ENCODE results near the gene DLX5. TPM values are rescaled to one million over a fixed set of nuclear protein-coding genes. Genes with fewer than 3 reads are reported as not detected.

Gene DLX5
- total and polyA plus RNA-seq, 9 donors, result 0.12 to 2.1 (median 0.26) TPM; not detected in 2

DNA sequence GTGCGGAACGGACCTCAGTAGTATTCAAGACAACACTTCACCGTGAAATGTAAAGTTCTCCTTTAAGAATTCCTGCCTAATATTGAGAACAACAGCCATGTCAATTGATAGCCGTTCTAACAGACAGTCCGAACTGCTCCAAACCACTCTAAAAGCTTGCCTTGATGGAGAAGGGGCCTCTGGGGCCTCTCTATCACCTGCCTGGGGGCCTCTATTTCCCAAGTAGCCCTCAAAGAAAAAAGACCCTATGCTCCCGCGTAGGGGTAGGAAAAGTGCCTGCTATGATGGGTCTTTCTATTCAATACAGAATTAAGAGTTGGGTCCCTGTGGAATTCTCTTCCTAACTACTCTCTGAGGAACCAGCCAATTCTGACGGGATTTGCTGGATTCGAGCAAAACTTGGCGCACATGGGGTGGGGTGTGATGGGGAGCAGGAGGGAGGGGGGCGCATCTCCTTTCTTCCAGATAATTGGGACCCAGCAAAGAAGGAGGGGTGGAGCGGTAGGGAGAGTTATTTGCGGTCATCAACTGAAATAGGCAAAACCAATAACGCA, 27.6 kb downstream of the DLX5 start:
- H3K27me3 ChIP-seq (ENCODE audit: control insufficient read depth, insufficient read depth, low read length), result peaks cover 93% of the 10 kb centered on the region
- H3K36me3 ChIP-seq (ENCODE audit: control insufficient read depth, insufficient read depth, low read length), result no peaks in the 10 kb centered on the region
- H3K9me3 ChIP-seq (replicated peaks; ENCODE audit: control insufficient read depth, low read depth, low read length), result no peaks in the 10 kb centered on the region
- H3K4me3 ChIP-seq (ENCODE audit: low read length), result no peak overlapping the region
- DNase-seq, result no peak
- 6% methylated on average over 3 of the region's 14 CpGs for WGBS (ENCODE audit: insufficient coverage)
- H3K4me1 ChIP-seq (ENCODE audit: control insufficient read depth, insufficient read depth, low read length), result peaks cover 6% of the 10 kb centered on the region
- no peak overlapping the region for H3K27ac ChIP-seq (ENCODE audit: low read length)

DNA sequence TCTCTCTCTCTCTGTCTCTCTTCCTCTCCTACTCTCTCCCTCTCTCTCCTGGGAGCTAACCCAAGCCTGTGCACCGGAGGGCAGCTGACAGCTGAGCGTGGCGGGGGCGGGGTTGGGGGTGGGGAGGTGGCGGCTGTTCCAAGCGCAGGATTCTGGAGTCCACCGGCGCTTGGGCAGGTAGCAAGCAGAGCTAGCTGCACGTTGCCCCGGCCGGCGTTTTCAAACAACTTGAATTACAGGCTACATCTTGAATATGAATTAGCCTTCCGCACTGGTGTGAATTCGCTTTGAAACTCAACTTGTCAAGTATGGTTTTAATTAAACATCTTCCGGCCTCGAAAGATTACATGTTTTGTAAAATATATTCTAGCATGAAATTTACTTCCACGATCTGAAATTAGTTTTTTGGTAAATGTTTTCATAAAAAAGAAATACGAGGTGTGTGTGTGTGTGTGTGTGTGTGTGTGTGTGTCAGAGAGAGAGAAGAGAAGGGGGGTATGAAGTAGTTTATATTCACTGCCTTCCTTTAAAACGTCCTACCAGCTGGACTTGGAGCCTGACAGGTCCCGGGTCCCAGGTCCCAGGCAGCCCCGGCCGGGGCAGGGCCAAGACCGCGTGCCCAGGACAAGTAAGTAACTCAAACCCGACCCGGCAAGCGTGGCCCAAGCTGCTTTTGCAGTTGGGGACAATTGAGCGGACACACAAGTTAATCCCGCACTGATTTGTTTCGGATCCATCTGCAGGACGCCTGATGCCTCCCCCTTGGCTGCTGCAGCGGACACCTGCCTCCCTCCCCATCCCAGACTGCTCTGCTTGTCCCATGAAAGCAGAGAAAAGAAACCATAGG, 28.3 kb downstream of the DLX5 start:
- no peak overlapping the region for H3K27ac ChIP-seq (ENCODE audit: low read length)
- DNase-seq, result no peak
- H3K4me1 ChIP-seq (ENCODE audit: control insufficient read depth, insufficient read depth, low read length), result peaks cover 6% of the 10 kb centered on the region
- no peaks in the 10 kb centered on the region for H3K9me3 ChIP-seq (replicated peaks; ENCODE audit: control insufficient read depth, low read depth, low read length)
- 2% methylated on average over 18 of the region's 32 CpGs for WGBS (ENCODE audit: insufficient coverage)
- peaks cover 92% of the 10 kb centered on the region for H3K27me3 ChIP-seq (ENCODE audit: control insufficient read depth, insufficient read depth, low read length)
- H3K4me3 ChIP-seq (ENCODE audit: low read length), result no peak overlapping the region
- H3K36me3 ChIP-seq (ENCODE audit: control insufficient read depth, insufficient read depth, low read length), result no peaks in the 10 kb centered on the region

DNA sequence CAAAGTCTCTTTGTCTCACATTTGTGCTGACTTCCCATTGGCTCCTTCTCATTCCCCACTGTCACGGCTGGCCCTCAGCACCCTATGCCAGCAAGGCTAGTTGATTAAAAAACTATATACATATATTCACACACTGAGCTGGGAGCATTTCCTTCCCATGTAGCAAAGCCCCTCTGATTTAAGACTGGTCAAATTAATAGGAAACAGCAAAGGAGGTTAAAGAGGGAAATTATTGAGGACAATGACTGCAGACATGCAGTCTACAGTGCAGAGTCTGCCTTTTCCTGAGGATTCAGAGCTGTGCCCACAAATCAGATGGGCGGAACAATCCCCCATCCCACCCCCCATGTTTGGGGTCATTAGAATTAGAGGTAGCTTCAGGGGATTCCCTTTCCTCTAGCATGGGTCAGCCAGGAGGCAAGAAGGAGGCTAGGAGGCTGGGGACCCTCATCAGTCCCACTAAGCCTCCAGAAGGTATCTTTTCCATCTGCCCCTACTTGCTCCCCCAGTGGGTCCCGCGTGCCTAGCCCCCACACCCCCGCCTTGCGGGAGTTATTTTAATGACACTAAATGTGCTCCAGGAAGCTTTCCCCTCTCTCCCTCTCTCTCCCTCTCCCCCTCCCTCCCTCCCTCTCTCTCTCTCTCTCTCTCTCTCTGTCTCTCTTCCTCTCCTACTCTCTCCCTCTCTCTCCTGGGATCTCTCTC, 29.1 kb downstream of the DLX5 start:
- WGBS (ENCODE audit: insufficient coverage), result 0% methylated on average over 5 of the region's 6 CpGs
- peaks cover 6% of the 10 kb centered on the region for H3K4me1 ChIP-seq (ENCODE audit: control insufficient read depth, insufficient read depth, low read length)
- H3K36me3 ChIP-seq (ENCODE audit: control insufficient read depth, insufficient read depth, low read length), result no peaks in the 10 kb centered on the region
- no peaks in the 10 kb centered on the region for H3K9me3 ChIP-seq (replicated peaks; ENCODE audit: control insufficient read depth, low read depth, low read length)
- no peak overlapping the region for H3K4me3 ChIP-seq (ENCODE audit: low read length)
- DNase-seq, result no peak
- no peak overlapping the region for H3K27ac ChIP-seq (ENCODE audit: low read length)
- H3K27me3 ChIP-seq (ENCODE audit: control insufficient read depth, insufficient read depth, low read length), result peaks cover 84% of the 10 kb centered on the region

DNA sequence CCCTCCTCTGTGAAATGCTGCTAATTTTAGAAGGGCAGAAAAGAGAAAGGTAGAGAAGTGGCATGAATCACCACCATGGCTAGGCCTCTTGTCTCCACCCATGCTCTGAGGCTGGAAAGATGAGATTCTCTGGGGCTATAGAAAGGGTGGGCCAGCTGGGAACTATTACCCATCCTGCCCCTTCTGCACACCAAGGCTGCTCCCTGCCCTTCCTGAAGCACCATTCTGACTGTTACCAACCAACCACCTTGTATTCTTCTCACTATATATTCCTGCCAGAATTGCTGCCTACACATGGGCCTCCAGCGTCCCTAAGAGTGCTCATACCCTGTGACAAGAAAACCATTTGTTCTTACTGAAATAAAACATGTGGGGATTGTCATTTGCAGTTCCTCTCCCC, 30.7 kb downstream of the DLX5 start:
- no peak overlapping the region for H3K27ac ChIP-seq (ENCODE audit: low read length)
- peaks cover 6% of the 10 kb centered on the region for H3K4me1 ChIP-seq (ENCODE audit: control insufficient read depth, insufficient read depth, low read length)
- no peaks in the 10 kb centered on the region for H3K9me3 ChIP-seq (replicated peaks; ENCODE audit: control insufficient read depth, low read depth, low read length)
- H3K4me3 ChIP-seq (ENCODE audit: low read length), result no peak overlapping the region
- H3K27me3 ChIP-seq (ENCODE audit: control insufficient read depth, insufficient read depth, low read length), result peaks cover 82% of the 10 kb centered on the region
- no peak for DNase-seq
- no CpG with 5 or more reads among the region's 1 CpG for WGBS (ENCODE audit: insufficient coverage)
- no peaks in the 10 kb centered on the region for H3K36me3 ChIP-seq (ENCODE audit: control insufficient read depth, insufficient read depth, low read length)

DNA sequence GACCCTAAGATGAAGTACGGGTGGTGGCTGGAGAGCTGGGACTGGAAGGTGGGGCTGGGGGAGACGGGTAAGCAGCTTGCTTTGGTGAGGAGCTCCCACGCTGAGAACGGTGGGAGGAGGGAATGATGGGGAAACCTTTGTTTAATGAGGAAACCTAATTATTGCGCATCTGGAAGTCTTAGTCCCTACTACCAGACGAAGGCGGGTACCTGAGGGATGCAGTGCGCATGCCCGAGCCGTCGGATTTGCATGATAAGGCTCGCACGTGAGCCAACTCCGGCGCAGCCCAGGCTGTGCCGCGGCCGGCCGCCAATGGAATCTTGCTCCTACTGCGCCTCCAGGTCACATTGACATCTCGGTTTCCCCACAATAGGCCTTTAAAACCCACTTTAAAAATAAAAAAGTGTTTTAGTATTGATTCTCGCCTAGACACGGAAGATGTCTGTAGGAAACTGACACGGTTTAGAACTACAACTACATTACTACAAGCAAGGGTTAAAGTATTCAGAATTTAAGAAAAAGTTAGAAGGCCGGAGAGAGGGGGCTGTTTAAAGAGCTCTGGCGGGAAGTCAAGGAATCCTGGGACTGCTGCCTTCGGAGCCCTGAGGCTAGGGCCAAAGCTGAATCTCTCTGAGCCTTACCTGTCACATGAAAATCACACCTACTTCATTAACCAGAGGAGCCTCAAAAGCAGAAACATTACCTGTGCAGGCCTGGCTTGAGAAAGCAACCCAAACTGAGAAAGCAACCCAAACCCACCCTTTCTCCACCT, 31.4 kb downstream of the DLX5 start:
- H3K27me3 ChIP-seq (ENCODE audit: control insufficient read depth, insufficient read depth, low read length), result peaks cover 81% of the 10 kb centered on the region
- DNase-seq, result no peak
- no peaks in the 10 kb centered on the region for H3K36me3 ChIP-seq (ENCODE audit: control insufficient read depth, insufficient read depth, low read length)
- peaks cover 6% of the 10 kb centered on the region for H3K4me1 ChIP-seq (ENCODE audit: control insufficient read depth, insufficient read depth, low read length)
- WGBS (ENCODE audit: insufficient coverage), result 3% methylated on average over 9 of the region's 27 CpGs
- H3K4me3 ChIP-seq (ENCODE audit: low read length), result no peak overlapping the region
- H3K9me3 ChIP-seq (replicated peaks; ENCODE audit: control insufficient read depth, low read depth, low read length), result no peaks in the 10 kb centered on the region
- no peak overlapping the region for H3K27ac ChIP-seq (ENCODE audit: low read length)

DNA sequence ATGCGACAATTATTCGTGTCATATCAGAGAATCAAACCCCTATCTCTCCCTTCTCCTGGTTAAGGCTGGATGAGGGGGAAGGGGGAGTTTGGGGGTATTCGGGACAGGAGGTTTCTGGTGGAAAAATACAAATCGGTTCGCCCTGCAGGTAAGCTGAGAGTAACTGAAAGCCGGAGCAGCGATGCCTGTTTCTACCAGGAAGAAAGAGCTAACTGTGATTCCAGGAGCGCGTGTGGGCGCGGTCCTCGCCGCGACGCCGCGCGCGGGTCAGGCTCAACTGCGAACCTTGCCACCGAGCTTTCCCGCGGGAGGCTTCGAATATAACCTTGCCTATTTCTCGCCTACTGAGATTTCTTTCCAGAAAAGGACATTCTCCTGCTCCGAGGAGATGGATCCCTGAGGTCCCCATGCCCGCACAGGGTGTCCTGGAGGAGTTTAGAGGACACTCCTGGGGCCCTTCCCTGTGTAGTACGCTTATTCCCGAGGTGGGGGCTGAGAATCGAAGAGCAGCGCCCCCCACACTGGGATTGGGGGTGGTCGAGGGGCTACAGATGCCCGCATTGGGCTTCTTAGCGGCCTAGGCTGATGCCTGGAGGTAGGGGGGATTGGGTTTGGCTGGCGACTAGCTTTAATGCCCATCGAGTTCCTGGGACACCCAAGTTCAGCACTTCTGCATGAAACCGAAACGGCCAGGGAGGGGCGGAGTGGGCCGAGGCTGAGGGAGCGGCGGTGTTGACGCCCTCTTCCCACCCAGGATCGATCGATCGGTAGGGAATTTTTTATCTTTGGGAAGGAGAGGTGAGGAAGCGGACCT, 32.2 kb downstream of the DLX5 start:
- Histone ChIP-seq H3K27me3 (ENCODE audit: control insufficient read depth, insufficient read depth, low read length) (peaks cover 74% of the 10 kb centered on the region), H3K27ac (ENCODE audit: low read length) (no peak overlapping the region), H3K9me3 (replicated peaks; ENCODE audit: control insufficient read depth, low read depth, low read length) (no peaks in the 10 kb centered on the region), H3K4me1 (ENCODE audit: control insufficient read depth, insufficient read depth, low read length) (peaks cover 6% of the 10 kb centered on the region), H3K4me3 (ENCODE audit: low read length) (no peak overlapping the region), H3K36me3 (ENCODE audit: control insufficient read depth, insufficient read depth, low read length) (no peaks in the 10 kb centered on the region)
- no peak for DNase-seq
- WGBS (ENCODE audit: insufficient coverage), result 1% methylated on average over 41 of the region's 47 CpGs

DNA sequence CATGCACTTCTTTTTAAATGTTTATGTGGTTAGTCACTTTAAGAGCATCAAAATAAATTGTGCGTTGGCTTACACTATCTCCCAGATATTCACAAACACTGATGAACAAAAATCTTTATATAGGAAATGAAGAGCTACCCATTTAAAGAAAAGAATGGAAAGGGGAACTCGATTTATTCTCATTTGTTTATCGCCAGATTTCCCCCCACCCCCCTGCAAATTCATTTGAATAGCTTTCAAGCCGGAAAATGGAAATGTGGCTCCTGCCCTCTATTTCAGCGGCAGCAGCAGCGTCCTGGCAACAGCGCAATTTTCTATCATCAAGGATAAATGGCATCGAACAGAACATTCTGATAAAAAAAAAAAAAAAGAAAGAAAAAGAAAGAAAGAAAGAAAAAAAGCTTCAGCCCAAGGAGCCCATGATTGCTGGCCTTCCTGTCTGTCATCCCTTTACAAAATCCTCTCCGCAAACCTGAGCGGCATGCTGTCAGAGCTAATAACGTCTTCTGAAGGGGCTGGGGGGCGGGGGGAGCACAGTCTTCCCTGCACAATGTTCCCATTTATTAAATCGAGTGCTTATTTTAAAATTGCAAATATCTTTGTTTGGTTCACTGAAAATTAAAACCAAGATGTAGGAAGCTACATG, 33.0 kb downstream of the DLX5 start:
- no peak for DNase-seq
- Histone ChIP-seq H3K36me3 (ENCODE audit: control insufficient read depth, insufficient read depth, low read length) (no peaks in the 10 kb centered on the region), H3K27ac (ENCODE audit: low read length) (no peak overlapping the region), H3K27me3 (ENCODE audit: control insufficient read depth, insufficient read depth, low read length) (peaks cover 69% of the 10 kb centered on the region), H3K4me1 (ENCODE audit: control insufficient read depth, insufficient read depth, low read length) (peaks cover 6% of the 10 kb centered on the region), H3K9me3 (replicated peaks; ENCODE audit: control insufficient read depth, low read depth, low read length) (no peaks in the 10 kb centered on the region), H3K4me3 (ENCODE audit: low read length) (no peak overlapping the region)
- WGBS (ENCODE audit: insufficient coverage), result no CpG with 5 or more reads among the region's 13 CpGs

DNA sequence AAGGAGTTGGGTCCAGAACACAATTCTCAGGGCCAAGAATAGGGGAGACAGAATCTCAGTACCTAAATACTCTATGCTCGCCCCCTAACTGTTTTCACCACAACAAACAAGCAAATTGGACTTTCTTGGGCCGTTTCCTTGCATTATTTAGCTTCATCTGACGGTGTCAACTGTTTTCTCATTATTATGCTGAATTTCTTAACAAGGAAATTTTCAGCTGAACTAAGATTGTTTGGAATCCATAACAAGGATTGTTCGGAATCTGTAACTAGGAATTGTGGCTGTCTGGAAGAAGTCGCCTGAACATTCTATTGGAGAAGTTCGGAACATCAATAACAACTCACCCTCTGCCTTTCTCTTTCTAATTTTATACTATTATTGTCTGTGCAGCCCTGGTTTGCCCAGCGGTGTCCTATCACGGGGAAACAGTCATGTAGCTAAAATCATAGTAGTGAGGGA, 34.7 kb downstream of the DLX5 start:
- DNase-seq, result no peak
- H3K4me3 ChIP-seq (ENCODE audit: low read length), result no peak overlapping the region
- WGBS (ENCODE audit: insufficient coverage), result no CpG with 5 or more reads among the region's 8 CpGs
- H3K27me3 ChIP-seq (ENCODE audit: control insufficient read depth, insufficient read depth, low read length), result peaks cover 57% of the 10 kb centered on the region
- no peaks in the 10 kb centered on the region for H3K36me3 ChIP-seq (ENCODE audit: control insufficient read depth, insufficient read depth, low read length)
- peaks cover 5% of the 10 kb centered on the region for H3K4me1 ChIP-seq (ENCODE audit: control insufficient read depth, insufficient read depth, low read length)
- H3K9me3 ChIP-seq (replicated peaks; ENCODE audit: control insufficient read depth, low read depth, low read length), result no peaks in the 10 kb centered on the region
- H3K27ac ChIP-seq (ENCODE audit: low read length), result no peak overlapping the region

DNA sequence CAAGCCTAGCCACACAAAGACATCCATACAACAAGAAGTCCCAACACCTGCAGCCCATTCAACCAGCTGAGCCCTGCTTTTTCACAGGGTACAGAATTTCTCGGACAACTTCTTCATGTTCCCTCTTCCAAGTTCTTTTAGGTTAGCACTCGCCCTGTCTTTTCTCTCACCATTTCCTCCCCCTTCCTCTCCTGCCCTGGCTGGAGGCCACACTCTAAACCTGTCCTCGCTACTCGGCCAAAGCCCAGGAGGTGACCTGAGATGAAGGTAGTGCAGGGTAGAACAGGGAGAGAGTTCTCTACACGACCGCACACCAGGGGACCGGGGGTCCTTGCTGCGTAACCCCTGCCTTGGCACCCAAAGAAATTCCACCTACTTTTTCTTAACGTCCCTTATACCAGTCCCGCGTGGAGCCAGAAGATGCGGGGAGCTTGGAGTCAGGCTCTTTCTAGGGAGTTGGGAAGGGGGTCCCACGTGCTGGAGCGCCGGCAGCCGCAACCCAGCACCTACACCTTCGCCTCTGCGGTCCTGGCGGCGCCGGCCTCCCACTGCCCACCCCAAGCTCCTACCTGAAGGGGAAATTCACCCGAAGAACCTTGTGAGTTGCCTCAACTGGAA, 35.3 kb downstream of the DLX5 start:
- no peak for DNase-seq
- no peak overlapping the region for H3K27ac ChIP-seq (ENCODE audit: low read length)
- no peaks in the 10 kb centered on the region for H3K36me3 ChIP-seq (ENCODE audit: control insufficient read depth, insufficient read depth, low read length)
- H3K27me3 ChIP-seq (ENCODE audit: control insufficient read depth, insufficient read depth, low read length), result peaks cover 55% of the 10 kb centered on the region
- H3K9me3 ChIP-seq (replicated peaks; ENCODE audit: control insufficient read depth, low read depth, low read length), result no peaks in the 10 kb centered on the region
- H3K4me3 ChIP-seq (ENCODE audit: low read length), result no peak overlapping the region
- peaks cover 5% of the 10 kb centered on the region for H3K4me1 ChIP-seq (ENCODE audit: control insufficient read depth, insufficient read depth, low read length)
- WGBS (ENCODE audit: insufficient coverage), result 0% methylated on average over 3 of the region's 22 CpGs
